Activated naive CD8-positive, alpha-beta T cell treated with anti-CD3 and anti-CD28 coated beads for 36 hours (primary cell): ENCODE data around the gene MRNIP. TPM values are rescaled to one million over a fixed set of nuclear protein-coding genes. Genes with fewer than 3 reads are reported as not detected.
"Not testable (repeated sequence)": the region's sequence is repeated elsewhere in the genome, so short reads cannot be mapped to it uniquely, and the experiment has no call there.

Experiments
- DNase-seq: peaks from one replicate; pipeline ENCODE4 v3.0.0; 2021
- H3K27ac Mint-ChIP-seq: one replicate; pipeline ENCODE4 v1.8.0; 2022; ENCODE audit warnings: mild to moderate bottlenecking, moderate library complexity, mixed read lengths
- H3K27me3 Mint-ChIP-seq: one replicate; pipeline ENCODE4 v1.8.0; 2022; ENCODE audit warnings: mild to moderate bottlenecking, mixed read lengths
- H3K36me3 Mint-ChIP-seq: one replicate; pipeline ENCODE4 v1.8.0; 2021; ENCODE audit warnings: mild to moderate bottlenecking, mixed read lengths
- H3K4me1 Mint-ChIP-seq: one replicate; pipeline ENCODE4 v1.8.0; 2021; ENCODE audit warnings: mixed read lengths
- H3K4me3 Mint-ChIP-seq: one replicate; pipeline ENCODE4 v1.8.0; 2022; ENCODE audit warnings: mild to moderate bottlenecking, moderate library complexity, mixed read lengths
- H3K9me3 Mint-ChIP-seq: one replicate; pipeline ENCODE4 v1.8.0; 2022; ENCODE audit warnings: mixed read lengths
- total RNA-seq, 2 experiments: library from RNA; stranded (reverse); gene quantifications; one replicate each; pipeline ENCODE4 v1.2.3, GENCODE V29; 2021

Gene MRNIP
- total RNA-seq, 2 experiments from 2014 or later = 12.3 to 13.9 TPM

GRCh38 chr5:179879690-179880010 lies 21.0 kb upstream of the MRNIP start:
- DNase-seq = no peak
- H3K27me3 Mint-ChIP-seq = no peaks in the 10 kb centered on the region
- H3K27ac Mint-ChIP-seq = no peak overlapping the region
- peaks cover 11% of the 10 kb centered on the region for H3K9me3 Mint-ChIP-seq
- peaks cover 32% of the 10 kb centered on the region for H3K36me3 Mint-ChIP-seq
- H3K4me3 Mint-ChIP-seq = no peak overlapping the region
- H3K4me1 Mint-ChIP-seq = no peaks in the 10 kb centered on the region

- H3K27ac Mint-ChIP-seq = no peak overlapping the region
- peaks cover 27% of the 10 kb centered on the region for H3K36me3 Mint-ChIP-seq
- H3K9me3 Mint-ChIP-seq = peaks cover 9% of the 10 kb centered on the region
- H3K4me1 Mint-ChIP-seq = no peaks in the 10 kb centered on the region
- no peak overlapping the region for H3K4me3 Mint-ChIP-seq
- DNase-seq = no peak
- H3K27me3 Mint-ChIP-seq = no peaks in the 10 kb centered on the region
These were observed 20.5 kb upstream of the MRNIP start for GRCh38 chr5:179879003-179879689.

GRCh38 chr5:179878222-179879002 lies 19.8 kb upstream of the MRNIP start:
- H3K36me3 Mint-ChIP-seq = peaks cover 19% of the 10 kb centered on the region
- H3K27ac Mint-ChIP-seq = no peak overlapping the region
- no peaks in the 10 kb centered on the region for H3K27me3 Mint-ChIP-seq

GRCh38 chr5:179876610-179876952 lies 18.0 kb upstream of the MRNIP start:
- no peaks in the 10 kb centered on the region for H3K27me3 Mint-ChIP-seq
- H3K27ac Mint-ChIP-seq = no peak overlapping the region
- no peaks in the 10 kb centered on the region for H3K4me1 Mint-ChIP-seq
- no peak overlapping the region for H3K4me3 Mint-ChIP-seq
- DNase-seq = no peak
- H3K36me3 Mint-ChIP-seq = peaks cover 2% of the 10 kb centered on the region
- no peaks in the 10 kb centered on the region for H3K9me3 Mint-ChIP-seq

More at GRCh38 chr5:179878222-179879002, 19.8 kb upstream of the MRNIP start:
- H3K4me3 Mint-ChIP-seq = no peak overlapping the region
- H3K4me1 Mint-ChIP-seq = no peaks in the 10 kb centered on the region
- no peak for DNase-seq
- H3K9me3 Mint-ChIP-seq = peaks cover 3% of the 10 kb centered on the region

GRCh38 chr5:179875741-179876609 lies 17.4 kb upstream of the MRNIP start:
- Mint-ChIP-seq H3K9me3 (no peaks in the 10 kb centered on the region), H3K4me1 (no peaks in the 10 kb centered on the region), H3K4me3 (no peak overlapping the region), H3K27ac (no peak overlapping the region), H3K36me3 (peaks cover 7% of the 10 kb centered on the region), H3K27me3 (no peaks in the 10 kb centered on the region)
- DNase-seq = no peak

- no peak overlapping the region for H3K27ac Mint-ChIP-seq
- DNase-seq = no peak
- no peaks in the 10 kb centered on the region for H3K4me1 Mint-ChIP-seq
- H3K27me3 Mint-ChIP-seq = no peaks in the 10 kb centered on the region
- H3K9me3 Mint-ChIP-seq = no peaks in the 10 kb centered on the region
- H3K4me3 Mint-ChIP-seq = no peak overlapping the region
- H3K36me3 Mint-ChIP-seq = peaks cover 8% of the 10 kb centered on the region
These were observed 16.1 kb upstream of the MRNIP start for GRCh38 chr5:179874536-179875292.

GRCh38 chr5:179874136-179874535 lies 15.5 kb upstream of the MRNIP start:
- H3K4me1 Mint-ChIP-seq = no peaks in the 10 kb centered on the region
- H3K27me3 Mint-ChIP-seq = no peaks in the 10 kb centered on the region
- H3K27ac Mint-ChIP-seq = no peak overlapping the region
- peaks cover 8% of the 10 kb centered on the region for H3K36me3 Mint-ChIP-seq
- no peak for DNase-seq
- no peaks in the 10 kb centered on the region for H3K9me3 Mint-ChIP-seq
- H3K4me3 Mint-ChIP-seq = no peak overlapping the region

- no peaks in the 10 kb centered on the region for H3K9me3 Mint-ChIP-seq
- no peak overlapping the region for H3K4me3 Mint-ChIP-seq
- peaks cover 8% of the 10 kb centered on the region for H3K36me3 Mint-ChIP-seq
- no peak overlapping the region for H3K27ac Mint-ChIP-seq
- DNase-seq = no peak
- H3K27me3 Mint-ChIP-seq = no peaks in the 10 kb centered on the region
- no peaks in the 10 kb centered on the region for H3K4me1 Mint-ChIP-seq
These were observed 15.0 kb upstream of the MRNIP start for GRCh38 chr5:179873588-179874110.

GRCh38 chr5:179872828-179873575 lies 14.4 kb upstream of the MRNIP start:
- Mint-ChIP-seq H3K27me3 (no peaks in the 10 kb centered on the region), H3K4me3 (no peak overlapping the region), H3K9me3 (no peaks in the 10 kb centered on the region), H3K36me3 (peaks cover 12% of the 10 kb centered on the region), H3K27ac (no peak overlapping the region), H3K4me1 (no peaks in the 10 kb centered on the region)
- DNase-seq = no peak

- peaks cover 12% of the 10 kb centered on the region for H3K36me3 Mint-ChIP-seq
- H3K4me3 Mint-ChIP-seq = no peak overlapping the region
- DNase-seq = no peak
- H3K4me1 Mint-ChIP-seq = no peaks in the 10 kb centered on the region
- no peaks in the 10 kb centered on the region for H3K9me3 Mint-ChIP-seq
- H3K27ac Mint-ChIP-seq = no peak overlapping the region
- no peaks in the 10 kb centered on the region for H3K27me3 Mint-ChIP-seq
These were observed 13.6 kb upstream of the MRNIP start for GRCh38 chr5:179872055-179872827.

GRCh38 chr5:179871533-179871932 lies 12.9 kb upstream of the MRNIP start:
- peaks cover 10% of the 10 kb centered on the region for H3K36me3 Mint-ChIP-seq
- H3K9me3 Mint-ChIP-seq, H3K4me1 Mint-ChIP-seq, DNase-seq, H3K4me3 Mint-ChIP-seq, H3K27ac Mint-ChIP-seq, H3K27me3 Mint-ChIP-seq: not testable (repeated sequence)

GRCh38 chr5:179870952-179871351 lies 12.3 kb upstream of the MRNIP start:
- Mint-ChIP-seq H3K4me3 (no peak overlapping the region), H3K27me3 (no peaks in the 10 kb centered on the region), H3K36me3 (peaks cover 10% of the 10 kb centered on the region), H3K9me3 (no peaks in the 10 kb centered on the region), H3K4me1 (peaks cover 2% of the 10 kb centered on the region), H3K27ac (no peak overlapping the region)
- DNase-seq = no peak

GRCh38 chr5:179870403-179870903 lies 11.8 kb upstream of the MRNIP start:
- H3K4me1 Mint-ChIP-seq = peaks cover 2% of the 10 kb centered on the region
- H3K4me3 Mint-ChIP-seq = no peak overlapping the region
- H3K9me3 Mint-ChIP-seq = no peaks in the 10 kb centered on the region
- H3K36me3 Mint-ChIP-seq = peaks cover 10% of the 10 kb centered on the region
- no peak overlapping the region for H3K27ac Mint-ChIP-seq
- no peak for DNase-seq
- no peaks in the 10 kb centered on the region for H3K27me3 Mint-ChIP-seq
